ENCODE results near the gene RHEX.

Gene RHEX

GRCh38 chr1:206097381-206097780 is 44.4 kb downstream of the RHEX start:
- TF ChIP-seq, protein P1, sequence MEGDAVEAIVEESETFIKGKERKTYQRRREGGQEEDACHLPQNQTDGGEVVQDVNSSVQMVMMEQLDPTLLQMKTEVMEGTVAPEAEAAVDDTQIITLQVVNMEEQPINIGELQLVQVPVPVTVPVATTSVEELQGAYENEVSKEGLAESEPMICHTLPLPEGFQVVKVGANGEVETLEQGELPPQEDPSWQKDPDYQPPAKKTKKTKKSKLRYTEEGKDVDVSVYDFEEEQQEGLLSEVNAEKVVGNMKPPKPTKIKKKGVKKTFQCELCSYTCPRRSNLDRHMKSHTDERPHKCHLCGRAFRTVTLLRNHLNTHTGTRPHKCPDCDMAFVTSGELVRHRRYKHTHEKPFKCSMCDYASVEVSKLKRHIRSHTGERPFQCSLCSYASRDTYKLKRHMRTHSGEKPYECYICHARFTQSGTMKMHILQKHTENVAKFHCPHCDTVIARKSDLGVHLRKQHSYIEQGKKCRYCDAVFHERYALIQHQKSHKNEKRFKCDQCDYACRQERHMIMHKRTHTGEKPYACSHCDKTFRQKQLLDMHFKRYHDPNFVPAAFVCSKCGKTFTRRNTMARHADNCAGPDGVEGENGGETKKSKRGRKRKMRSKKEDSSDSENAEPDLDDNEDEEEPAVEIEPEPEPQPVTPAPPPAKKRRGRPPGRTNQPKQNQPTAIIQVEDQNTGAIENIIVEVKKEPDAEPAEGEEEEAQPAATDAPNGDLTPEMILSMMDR (conservative IDR thresholded peaks at IDR 0.05), result no peak

GRCh38 chr1:206098242-206098919 is 45.4 kb downstream of the RHEX start:
- H3K27ac ChIP-seq, result no peak overlapping the region
- TF ChIP-seq, protein P1 (conservative IDR thresholded peaks at IDR 0.05), result no peak

More at GRCh38 chr1:206097381-206097780, 44.4 kb downstream of the RHEX start:
- H3K27ac ChIP-seq, result no peak overlapping the region

GRCh38 chr1:206100226-206100815 is 47.3 kb downstream of the RHEX start:
- TF ChIP-seq, protein P1 (conservative IDR thresholded peaks at IDR 0.05), result no peak
- no peak overlapping the region for H3K27ac ChIP-seq

DNA sequence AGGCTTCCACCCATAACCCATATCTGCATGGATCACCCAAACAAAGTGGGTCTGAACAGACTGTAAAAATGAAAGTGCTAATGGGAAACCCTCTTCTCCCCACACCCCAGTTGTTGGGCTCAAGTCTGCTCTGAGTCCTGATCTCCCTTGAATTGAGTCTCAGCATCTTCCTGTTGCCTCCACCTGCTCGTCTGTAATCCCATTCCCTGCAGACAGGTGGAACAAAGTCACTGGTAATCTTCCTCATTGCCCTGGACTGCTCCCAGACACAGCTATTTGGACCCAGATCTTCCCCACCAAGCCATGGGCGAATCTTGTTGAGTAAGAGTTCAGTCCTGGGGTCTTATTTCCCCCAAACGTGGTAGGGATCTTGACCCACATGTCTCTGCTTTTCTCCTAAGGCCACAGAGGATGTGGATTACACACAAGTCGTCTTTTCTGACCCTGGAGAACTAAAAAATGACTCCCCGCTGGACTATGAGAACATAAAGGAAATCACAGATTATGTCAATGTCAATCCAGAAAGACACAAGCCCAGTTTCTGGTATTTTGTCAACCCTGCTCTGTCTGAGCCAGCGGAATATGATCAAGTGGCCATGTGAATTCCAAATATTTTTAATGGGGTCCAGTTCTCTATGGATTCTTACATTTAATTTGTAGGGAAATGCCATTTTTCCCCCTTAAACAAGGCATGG is 48.5 kb downstream of the RHEX start:
- TF ChIP-seq, protein P1 (conservative IDR thresholded peaks at IDR 0.05), result no peak
- H3K27ac ChIP-seq, result no peak overlapping the region

GRCh38 chr1:206102292-206102936 is 49.4 kb downstream of the RHEX start:
- H3K27ac ChIP-seq, result no peak overlapping the region
- TF ChIP-seq, protein P1 (conservative IDR thresholded peaks at IDR 0.05), result no peak

DNA sequence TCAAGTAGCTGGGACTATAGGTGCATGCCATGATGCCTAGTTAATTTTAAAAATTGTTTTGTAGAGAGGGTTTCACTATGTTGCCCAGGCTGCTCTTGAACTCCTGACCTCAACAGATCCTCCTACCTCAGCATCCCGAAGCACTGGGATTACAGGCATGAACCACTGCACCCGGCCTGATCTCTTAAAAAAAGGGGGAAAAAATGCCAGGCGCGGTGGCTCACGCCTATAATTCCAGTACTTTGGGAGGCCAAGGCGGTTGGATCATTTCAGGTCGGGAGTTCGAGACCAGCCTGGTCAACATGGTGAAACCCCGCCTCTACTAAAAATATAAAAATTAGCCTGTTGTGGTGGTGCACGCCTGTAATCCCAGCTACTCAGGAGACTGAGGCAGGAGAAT is 51.0 kb downstream of the RHEX start:
- no peak overlapping the region for H3K27ac ChIP-seq
- TF ChIP-seq, protein P1 (conservative IDR thresholded peaks at IDR 0.05), result no peak

GRCh38 chr1:206105464-206105995 is 52.6 kb downstream of the RHEX start:
- H3K27ac ChIP-seq, result no peak overlapping the region

More at GRCh38 chr1:206105464-206105995, 52.6 kb downstream of the RHEX start:
- TF ChIP-seq, protein P1 (conservative IDR thresholded peaks at IDR 0.05), result no peak

All from VCaP (cell line).